GM12801 (cell line): ENCODE results near the gene KRT80.

Experiments used
- TF ChIP-seq, protein P1 (sequence below): IDR thresholded peaks from one replicate; pipeline ENCODE4 v1.5.1; 2011; ENCODE audit warnings: control low read depth; ENCODE audit not compliant: insufficient read length; ENCODE audit errors: extremely low read depth

Gene KRT80

GRCh38 chr12:52225752-52226151, 33.9 kb upstream of the KRT80 start:
- TF ChIP-seq, protein P1, sequence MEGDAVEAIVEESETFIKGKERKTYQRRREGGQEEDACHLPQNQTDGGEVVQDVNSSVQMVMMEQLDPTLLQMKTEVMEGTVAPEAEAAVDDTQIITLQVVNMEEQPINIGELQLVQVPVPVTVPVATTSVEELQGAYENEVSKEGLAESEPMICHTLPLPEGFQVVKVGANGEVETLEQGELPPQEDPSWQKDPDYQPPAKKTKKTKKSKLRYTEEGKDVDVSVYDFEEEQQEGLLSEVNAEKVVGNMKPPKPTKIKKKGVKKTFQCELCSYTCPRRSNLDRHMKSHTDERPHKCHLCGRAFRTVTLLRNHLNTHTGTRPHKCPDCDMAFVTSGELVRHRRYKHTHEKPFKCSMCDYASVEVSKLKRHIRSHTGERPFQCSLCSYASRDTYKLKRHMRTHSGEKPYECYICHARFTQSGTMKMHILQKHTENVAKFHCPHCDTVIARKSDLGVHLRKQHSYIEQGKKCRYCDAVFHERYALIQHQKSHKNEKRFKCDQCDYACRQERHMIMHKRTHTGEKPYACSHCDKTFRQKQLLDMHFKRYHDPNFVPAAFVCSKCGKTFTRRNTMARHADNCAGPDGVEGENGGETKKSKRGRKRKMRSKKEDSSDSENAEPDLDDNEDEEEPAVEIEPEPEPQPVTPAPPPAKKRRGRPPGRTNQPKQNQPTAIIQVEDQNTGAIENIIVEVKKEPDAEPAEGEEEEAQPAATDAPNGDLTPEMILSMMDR, result no peak

DNA sequence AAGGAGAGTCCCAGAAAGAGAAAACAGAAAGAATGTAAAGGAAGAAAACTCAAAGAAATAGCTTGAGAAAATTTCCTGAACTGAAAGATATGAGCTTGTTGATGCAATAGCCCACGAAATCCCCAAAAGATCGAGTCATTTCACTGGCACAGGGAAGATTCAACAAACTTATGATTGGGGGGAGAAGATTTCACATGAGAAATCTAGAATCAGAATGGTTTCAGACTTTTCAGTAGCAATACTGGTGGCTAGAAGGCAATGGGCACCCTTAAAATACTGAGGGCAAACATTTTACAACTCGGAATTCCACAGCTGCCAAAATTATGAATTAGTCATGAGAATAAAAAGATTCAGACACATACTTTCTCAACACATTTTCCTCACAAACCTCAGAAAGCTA, 32.3 kb upstream of the KRT80 start:
- TF ChIP-seq, protein P1, result no peak

GRCh38 chr12:52223406-52224039, 31.7 kb upstream of the KRT80 start:
- TF ChIP-seq, protein P1, result no peak

DNA sequence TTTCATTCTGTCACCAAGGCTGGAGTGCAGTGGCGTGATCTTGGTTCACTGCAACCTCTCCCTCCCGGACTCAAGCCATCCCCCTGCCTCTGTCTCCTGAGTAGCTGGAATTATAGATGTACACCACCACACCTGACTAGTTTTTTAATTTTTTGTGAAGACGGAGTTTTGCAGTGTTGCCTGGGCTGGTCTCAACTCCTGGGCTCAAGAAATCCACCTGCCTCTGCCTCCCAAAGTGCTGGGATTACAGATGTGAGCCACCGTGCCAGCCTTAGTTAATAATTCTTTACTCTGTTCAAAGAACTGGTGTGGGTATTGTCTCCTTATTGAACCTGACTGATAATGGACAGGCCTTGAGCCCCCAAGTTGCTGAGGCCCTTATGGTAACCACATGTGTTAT, 30.9 kb upstream of the KRT80 start:
- TF ChIP-seq, protein P1, result no peak

DNA sequence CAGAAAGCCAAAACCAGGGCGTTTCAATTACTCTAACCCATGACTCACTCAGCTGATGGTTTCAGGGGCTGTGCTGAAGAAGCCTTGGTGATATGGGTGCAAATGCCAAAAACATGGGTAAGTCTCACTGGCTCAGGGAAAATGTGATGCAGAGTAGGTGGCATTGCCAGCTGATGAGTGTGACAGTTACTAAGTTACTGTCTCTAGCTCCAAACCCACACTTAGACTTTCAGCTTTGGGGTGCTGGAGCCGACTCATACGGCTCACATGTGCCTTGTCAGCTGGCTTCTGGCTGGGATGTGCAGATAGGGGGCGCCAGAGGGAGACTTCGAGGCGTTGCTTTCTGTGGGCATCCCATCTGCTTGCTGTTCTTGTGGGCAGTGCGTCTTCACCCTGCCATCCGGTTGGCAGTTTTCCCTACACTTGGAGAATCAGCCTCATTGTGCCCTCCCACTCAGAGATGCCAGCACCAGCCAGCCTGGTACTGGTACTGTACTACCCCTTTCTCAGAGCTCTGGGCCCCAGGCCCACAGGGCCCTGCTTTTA, 30.2 kb upstream of the KRT80 start:
- TF ChIP-seq, protein P1, result no peak

DNA sequence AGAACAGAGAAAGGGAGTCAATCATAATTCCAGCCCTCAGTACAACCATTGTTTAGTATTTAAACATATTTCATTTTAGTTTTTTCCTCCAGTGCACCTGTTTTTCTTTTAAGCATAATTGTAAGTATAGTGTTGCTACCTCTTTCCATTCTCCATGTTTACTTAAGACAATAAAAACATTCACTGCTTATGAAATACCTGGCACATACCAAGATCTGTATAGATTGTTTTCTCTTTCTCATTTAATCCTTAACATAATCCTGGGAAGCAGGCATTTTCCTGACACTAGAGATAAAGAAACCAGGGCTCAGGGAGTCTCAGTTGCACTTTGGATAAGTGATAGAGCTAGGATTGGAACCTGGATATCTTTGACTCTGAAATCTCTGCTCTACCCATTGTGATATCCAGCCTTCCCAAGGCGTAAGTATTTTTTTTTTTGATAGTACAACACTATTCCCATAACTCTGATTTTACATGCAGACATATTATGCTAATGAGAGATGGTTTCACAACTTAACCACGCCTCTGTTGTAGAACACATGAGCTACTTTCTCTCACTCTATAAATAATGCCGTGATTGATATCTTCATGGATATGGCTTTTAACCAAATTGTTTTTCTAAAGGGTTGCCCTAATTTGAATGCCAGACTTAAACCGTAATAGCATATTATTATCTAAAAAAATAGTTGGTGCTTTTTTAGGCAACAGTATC, 29.4 kb upstream of the KRT80 start:
- TF ChIP-seq, protein P1, result no peak

DNA sequence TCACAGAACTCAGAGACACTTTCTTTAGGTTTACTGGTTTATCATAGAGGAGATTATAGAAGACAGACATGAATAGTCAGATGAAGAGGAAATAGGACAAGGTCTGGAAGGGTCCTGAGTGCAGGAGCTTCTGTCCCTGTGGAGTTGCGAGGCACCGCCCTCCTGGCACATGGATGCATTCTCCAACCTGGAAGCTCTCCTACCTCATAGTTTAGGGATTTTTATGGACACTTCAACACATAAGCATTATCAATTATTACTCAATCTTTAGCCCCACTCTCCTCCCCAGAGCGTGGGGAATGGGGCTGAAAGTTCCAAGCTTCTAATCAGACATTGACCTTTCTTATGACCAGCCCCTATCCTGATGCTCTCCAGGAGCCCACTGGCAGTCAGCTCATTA, 28.7 kb upstream of the KRT80 start:
- TF ChIP-seq, protein P1, result no peak
